ENCODE data around the gene HPCAL1.

GRCh38 chr2:10294077-10294476 lies 8.6 kb upstream of the HPCAL1 start:
- no peak for TF ChIP-seq EP300 (IDR thresholded peaks at IDR 0.05; ENCODE audit: borderline replicate concordance in 1 of 2, control insufficient read depth in 1 of 2, low read depth in 2 of 2, low read length in 2 of 2)
- TF ChIP-seq CTCF (IDR thresholded peaks at IDR 0.05 in 2 of 3, conservative IDR thresholded peaks at IDR 0.05 in 1 of 3; ENCODE audit: control insufficient read depth in 2 of 3, extremely low read depth in 1 of 3, insufficient read depth in 1 of 3, low read depth in 3 of 3, low read length in 3 of 3) = no peak
- no peak for TF ChIP-seq NRF1 (conservative IDR thresholded peaks at IDR 0.05; ENCODE audit: low read depth, low read length)
- no peak for TF ChIP-seq EGR1 (IDR thresholded peaks at IDR 0.05; ENCODE audit: borderline replicate concordance in 1 of 2, low read depth in 2 of 2, low read length in 2 of 2)
- TF ChIP-seq, protein P1, sequence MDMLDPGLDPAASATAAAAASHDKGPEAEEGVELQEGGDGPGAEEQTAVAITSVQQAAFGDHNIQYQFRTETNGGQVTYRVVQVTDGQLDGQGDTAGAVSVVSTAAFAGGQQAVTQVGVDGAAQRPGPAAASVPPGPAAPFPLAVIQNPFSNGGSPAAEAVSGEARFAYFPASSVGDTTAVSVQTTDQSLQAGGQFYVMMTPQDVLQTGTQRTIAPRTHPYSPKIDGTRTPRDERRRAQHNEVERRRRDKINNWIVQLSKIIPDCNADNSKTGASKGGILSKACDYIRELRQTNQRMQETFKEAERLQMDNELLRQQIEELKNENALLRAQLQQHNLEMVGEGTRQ (IDR thresholded peaks at IDR 0.05; ENCODE audit: borderline replicate concordance, low read depth, low read length) = no peak
- no peak for TF ChIP-seq TCF12 (IDR thresholded peaks at IDR 0.05; ENCODE audit: low read depth, low read length)
- TF ChIP-seq POLR2A (IDR thresholded peaks at IDR 0.05; ENCODE audit: low read depth, low read length) = no peak
- TF ChIP-seq JUND (IDR thresholded peaks at IDR 0.05; ENCODE audit: low read depth, low read length) = no peak
- TF ChIP-seq NFXL1 (IDR thresholded peaks at IDR 0.05; ENCODE audit: borderline replicate concordance) = no peak
- no peak for TF ChIP-seq EZH2 (IDR thresholded peaks at IDR 0.05; ENCODE audit: borderline replicate concordance, control insufficient read depth, low read depth, low read length)
- TF ChIP-seq ZNF24 (IDR thresholded peaks at IDR 0.05) = no peak
- TF ChIP-seq SMC3 (IDR thresholded peaks at IDR 0.05; ENCODE audit: borderline replicate concordance, low read length) = no peak
